Thoracic aorta (tissue), 2 donors: Measurements from ENCODE around the gene SEZ6L2. TPM values are rescaled to one million over a fixed set of nuclear protein-coding genes. Genes with fewer than 3 reads are reported as not detected.

Experiments used
- ATAC-seq: fragments of 150-250 bp; one replicate; pipeline ENCODE4 v1.8.0; 2017; ENCODE audit warnings: low read depth; ENCODE audit not compliant: insufficient number of reproducible peaks, low FRiP score
- DNase-seq: peaks from one replicate; pipeline ENCODE4 v3.0.0-alpha.2; 2020; ENCODE audit warnings: low spot score
- H3K27ac ChIP-seq, 2 donors: fragments of 200-600 bp; sonication (generic); 1 replicate in 1 of 2; 2 replicates in 1 of 2; pipeline ENCODE4 v1.5.1; 2016; ENCODE audit warnings: mild to moderate bottlenecking in 2 of 2, moderate library complexity in 2 of 2
- H3K27me3 ChIP-seq: fragments of 200-600 bp; sonication (generic); replicated peaks from 2 replicates; pipeline ENCODE4 v1.6.0; 2016; ENCODE audit warnings: mild to moderate bottlenecking; ENCODE audit not compliant: insufficient read depth
- H3K36me3 ChIP-seq: fragments of 200-600 bp; sonication (generic); one replicate; pipeline ENCODE4 v1.5.1; 2016
- H3K4me1 ChIP-seq, 2 donors: fragments of 200-600 bp; sonication (generic); 1 replicate in 1 of 2; 2 replicates in 1 of 2; pipeline versions ENCODE4 v1.5.1 to v1.6.0; 2016; ENCODE audit warnings: low read depth in 2 of 2, mild to moderate bottlenecking in 1 of 2; ENCODE audit not compliant: control insufficient read depth in 1 of 2
- H3K4me3 ChIP-seq: fragments of 200-600 bp; sonication (generic); 2 replicates; pipeline ENCODE4 v1.5.1; 2016; ENCODE audit warnings: mild to moderate bottlenecking
- H3K9me3 ChIP-seq: fragments of 200-600 bp; sonication (generic); 2 replicates; pipeline ENCODE4 v1.5.1; 2016
- total RNA-seq, 2 donors: library from RNA; depleted of rRNA; stranded (reverse); fragments of >200 nt; gene quantifications; one replicate each; pipeline versions ENCODE4 v1.1.0 to v1.2.3, GENCODE V29; 2016
- TF ChIP-seq, protein P1 (sequence below): fragments of 200-600 bp; sonication (generic); IDR thresholded peaks from one replicate; pipeline ENCODE4 v1.5.1; 2019; ENCODE audit warnings: antibody characterized with exemption

Gene SEZ6L2
- total RNA-seq, 2 donors from 2014 or later, result 0.63 to 1.4 TPM

DNA sequence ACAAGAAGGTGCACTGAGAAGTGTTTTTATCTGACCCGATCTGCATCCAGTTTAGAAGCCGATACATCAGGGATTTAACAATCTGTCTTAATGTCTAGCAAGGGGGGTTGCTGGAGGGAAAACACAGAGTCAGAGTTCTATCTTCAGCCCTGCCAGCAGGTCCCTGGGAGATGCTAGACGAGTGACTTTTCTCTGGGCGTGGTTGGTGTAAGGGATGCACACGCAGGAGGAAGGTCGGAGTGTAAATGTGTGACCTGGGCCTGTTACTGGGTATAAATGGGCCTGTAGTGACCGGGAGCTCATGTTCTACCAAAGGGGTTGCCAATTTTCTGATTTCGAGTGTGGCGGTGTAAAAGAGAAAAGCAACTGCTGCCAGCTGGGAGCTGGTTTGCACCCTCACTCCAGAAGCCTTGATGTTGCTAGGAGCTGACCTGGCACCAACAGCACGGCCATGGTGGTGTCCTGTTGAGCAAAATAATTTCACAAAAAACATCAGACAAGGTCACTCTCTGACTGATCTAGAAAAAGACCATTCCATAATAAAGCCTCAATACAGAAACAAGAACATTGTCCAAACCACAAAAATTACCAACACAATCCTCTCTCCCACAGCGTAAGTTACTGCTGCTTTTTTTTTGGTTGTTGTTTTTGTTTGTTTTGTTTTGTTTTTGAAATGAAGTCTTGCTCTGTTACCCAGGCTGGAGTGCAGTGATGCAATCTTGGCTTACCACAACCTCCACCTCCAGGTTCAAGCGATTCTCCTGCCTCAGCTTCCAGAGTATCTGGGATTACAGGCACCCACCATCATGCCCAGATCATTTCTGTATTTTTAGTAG, 27.9 kb upstream of the SEZ6L2 start:
- peaks cover 4% of the 10 kb centered on the region for H3K36me3 ChIP-seq
- no peak for DNase-seq
- TF ChIP-seq, protein P1, sequence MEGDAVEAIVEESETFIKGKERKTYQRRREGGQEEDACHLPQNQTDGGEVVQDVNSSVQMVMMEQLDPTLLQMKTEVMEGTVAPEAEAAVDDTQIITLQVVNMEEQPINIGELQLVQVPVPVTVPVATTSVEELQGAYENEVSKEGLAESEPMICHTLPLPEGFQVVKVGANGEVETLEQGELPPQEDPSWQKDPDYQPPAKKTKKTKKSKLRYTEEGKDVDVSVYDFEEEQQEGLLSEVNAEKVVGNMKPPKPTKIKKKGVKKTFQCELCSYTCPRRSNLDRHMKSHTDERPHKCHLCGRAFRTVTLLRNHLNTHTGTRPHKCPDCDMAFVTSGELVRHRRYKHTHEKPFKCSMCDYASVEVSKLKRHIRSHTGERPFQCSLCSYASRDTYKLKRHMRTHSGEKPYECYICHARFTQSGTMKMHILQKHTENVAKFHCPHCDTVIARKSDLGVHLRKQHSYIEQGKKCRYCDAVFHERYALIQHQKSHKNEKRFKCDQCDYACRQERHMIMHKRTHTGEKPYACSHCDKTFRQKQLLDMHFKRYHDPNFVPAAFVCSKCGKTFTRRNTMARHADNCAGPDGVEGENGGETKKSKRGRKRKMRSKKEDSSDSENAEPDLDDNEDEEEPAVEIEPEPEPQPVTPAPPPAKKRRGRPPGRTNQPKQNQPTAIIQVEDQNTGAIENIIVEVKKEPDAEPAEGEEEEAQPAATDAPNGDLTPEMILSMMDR, result no peak
- H3K27me3 ChIP-seq, result no peaks in the 10 kb centered on the region
- H3K27ac ChIP-seq, result peak overlapping the region; percentile 73 to 79
- peak overlapping the region; percentile 93 for H3K4me3 ChIP-seq
- H3K4me1 ChIP-seq, result peaks cover 6 to 21% of the 10 kb centered on the region in 2 donors
- no peaks in the 10 kb centered on the region for H3K9me3 ChIP-seq
- ATAC-seq, result no peak

DNA sequence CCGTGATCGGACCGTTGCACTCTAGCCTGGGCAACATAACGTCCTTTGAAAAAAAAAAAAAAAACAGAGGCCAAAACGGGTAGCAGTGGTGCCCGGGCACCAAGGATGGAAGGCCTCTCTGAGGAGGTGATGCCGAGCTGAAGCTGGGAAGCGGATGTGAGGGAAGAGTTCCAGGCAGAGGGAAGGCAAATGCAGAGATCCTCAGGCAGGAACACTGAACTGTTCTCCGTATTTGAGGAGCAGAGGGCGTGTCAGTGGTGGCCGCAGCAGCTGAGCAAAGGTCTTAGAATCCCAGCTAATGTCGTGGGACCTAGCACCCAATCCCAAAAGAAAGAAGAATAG, 27.3 kb upstream of the SEZ6L2 start:
- H3K27ac ChIP-seq, result peak overlapping the region; percentile 73 to 79
- peak overlapping the region; percentile 93 for H3K4me3 ChIP-seq
- H3K27me3 ChIP-seq, result no peaks in the 10 kb centered on the region
- peaks cover 6% of the 10 kb centered on the region for H3K36me3 ChIP-seq
- TF ChIP-seq, protein P1, result no peak
- ATAC-seq (no peak), DNase-seq (no peak)
- H3K4me1 ChIP-seq, result peaks cover 6 to 21% of the 10 kb centered on the region in 2 donors
- no peaks in the 10 kb centered on the region for H3K9me3 ChIP-seq

DNA sequence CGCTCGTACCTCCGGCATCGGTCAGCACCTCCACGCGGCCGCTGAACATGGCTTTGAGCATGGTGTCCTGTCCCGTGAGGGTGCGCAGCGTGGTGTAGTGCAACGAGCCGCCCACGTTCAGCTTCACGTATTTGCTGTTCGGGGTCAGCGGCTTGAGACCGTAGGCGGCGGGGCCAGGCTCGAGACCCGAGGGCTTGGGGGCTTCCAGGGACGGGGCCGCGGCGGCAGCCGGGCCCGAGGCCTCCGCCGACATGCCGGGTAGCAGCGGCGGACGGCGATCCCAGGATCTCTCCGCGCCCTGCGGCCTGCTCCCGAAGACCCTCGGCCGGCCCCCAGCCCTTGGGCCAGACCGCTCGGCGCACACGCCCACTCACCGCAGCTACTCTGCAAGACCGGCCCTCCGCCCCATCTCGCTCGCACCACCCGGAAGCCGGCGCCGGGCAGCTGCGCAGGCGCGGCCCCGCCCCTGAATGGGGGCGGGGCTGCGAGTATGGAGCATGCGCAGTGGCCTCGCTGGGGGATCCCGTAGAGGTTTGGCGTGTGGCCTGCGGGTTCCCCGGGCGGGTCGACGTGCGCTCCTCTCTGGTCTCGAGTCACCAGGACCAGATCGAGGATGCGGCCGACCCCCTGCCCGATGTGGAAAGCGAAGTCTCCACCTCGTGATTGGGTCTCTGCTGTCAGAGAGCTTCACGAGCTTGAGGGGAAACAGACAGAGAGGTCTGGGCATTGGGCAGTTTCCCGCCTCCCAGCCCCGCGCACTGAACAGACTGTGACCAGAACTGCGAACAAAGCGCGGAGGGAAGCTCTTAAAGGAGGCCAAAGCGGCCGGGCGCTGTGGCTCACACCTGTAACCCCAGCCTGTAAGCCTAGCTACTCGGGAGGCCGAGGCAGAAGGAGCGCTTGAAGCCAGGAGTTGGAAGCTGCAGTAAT, 26.7 kb upstream of the SEZ6L2 start, which contains the start of gene KCTD13:
Gene KCTD13 (minus strand): TSS at position 446 of the 930 bp plus-strand sequence. CDS start 193 bp downstream, at position 253.
- ATAC-seq (peak; percentile 92), DNase-seq (peak; percentile 40)
- peaks cover 8% of the 10 kb centered on the region for H3K36me3 ChIP-seq
- TF ChIP-seq, protein P1, result no peak
- H3K27ac ChIP-seq, result peak within 1 kb of the TSS; percentile 73 to 79
- no peaks in the 10 kb centered on the region for H3K27me3 ChIP-seq
- peak within 1 kb of the TSS; percentile 93 for H3K4me3 ChIP-seq
- no peaks in the 10 kb centered on the region for H3K9me3 ChIP-seq
- H3K4me1 ChIP-seq, result peaks cover 6 to 21% of the 10 kb centered on the region in 2 donors

DNA sequence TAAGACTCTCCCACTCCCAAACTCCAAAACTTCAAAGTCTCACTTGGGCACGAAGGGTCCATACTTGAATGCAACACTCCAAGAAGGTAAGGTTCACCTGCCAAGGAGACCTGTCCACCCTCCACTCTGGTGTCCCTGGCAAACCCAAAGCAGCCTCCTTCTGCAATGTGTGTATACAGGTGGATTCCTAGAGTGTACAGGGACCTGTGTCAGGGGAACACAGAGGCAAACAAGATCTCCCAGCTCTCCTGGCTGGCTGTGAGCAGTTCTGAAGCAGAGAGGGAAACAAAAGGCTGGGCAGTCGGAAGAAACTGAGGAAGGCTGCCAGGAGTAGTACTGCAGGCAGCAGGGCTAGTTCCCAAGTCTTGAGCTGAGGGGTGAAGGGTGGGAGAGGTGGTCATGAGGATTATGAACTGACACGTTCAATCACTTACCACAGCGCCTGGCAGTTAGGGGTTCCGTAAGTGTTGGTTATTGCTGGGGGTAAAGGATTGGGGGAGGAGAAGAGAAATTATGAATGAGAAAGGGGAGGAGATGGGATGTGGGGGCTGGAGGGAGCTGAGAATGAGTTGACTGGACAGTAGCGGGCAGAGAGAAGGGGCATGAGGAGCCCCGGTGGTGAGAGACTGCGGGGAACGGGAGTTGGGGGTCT, 25.9 kb upstream of the SEZ6L2 start:
- TF ChIP-seq, protein P1, result no peak
- no peaks in the 10 kb centered on the region for H3K27me3 ChIP-seq
- H3K36me3 ChIP-seq, result peaks cover 8% of the 10 kb centered on the region
- no peak overlapping the region for H3K27ac ChIP-seq
- no peak for ATAC-seq
- no peaks in the 10 kb centered on the region for H3K9me3 ChIP-seq
- no peak for DNase-seq
- H3K4me3 ChIP-seq, result peak overlapping the region; percentile 93
- H3K4me1 ChIP-seq, result peaks cover 6 to 21% of the 10 kb centered on the region in 2 donors
